HG03460 (cell line): ENCODE data around the gene ZNF184.
"Not testable (repeated sequence)": the region's sequence is repeated elsewhere in the genome, so short reads cannot be mapped to it uniquely, and the experiment has no call there.

Experiments
- ATAC-seq: cut with Tn5 transposase; IDR thresholded peaks from one replicate; pipeline ENCODE4 v1.9.1; 2021; ENCODE audit not compliant: unreplicated experiment

Gene ZNF184

DNA sequence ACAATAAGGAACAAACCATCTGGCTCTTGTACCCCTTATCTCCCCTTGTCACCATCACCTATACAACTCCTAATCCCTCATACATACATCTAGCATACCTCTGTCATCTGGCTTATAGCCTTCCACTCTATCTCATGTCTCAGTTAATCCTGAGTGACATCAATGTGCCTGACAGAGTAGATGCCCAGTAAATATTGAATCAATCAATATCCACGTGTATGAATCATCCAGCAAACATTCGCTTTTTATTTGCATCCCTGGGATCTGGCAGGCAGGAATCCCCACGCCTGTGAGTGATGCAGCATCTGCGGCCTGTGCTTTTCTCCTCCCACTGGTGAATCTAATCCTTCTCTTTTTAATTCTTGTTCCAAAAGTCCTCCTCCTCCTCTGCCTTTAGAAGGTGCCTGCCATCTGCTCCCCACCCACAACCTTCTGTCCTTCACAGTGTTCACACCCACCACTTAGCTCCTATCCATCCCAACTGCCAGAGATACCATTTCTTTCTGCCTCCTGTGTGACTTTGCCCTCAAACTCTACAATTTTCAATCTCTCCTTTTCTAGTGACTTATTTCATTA, 46.8 kb downstream of the ZNF184 start:
- ATAC-seq = no peak

DNA sequence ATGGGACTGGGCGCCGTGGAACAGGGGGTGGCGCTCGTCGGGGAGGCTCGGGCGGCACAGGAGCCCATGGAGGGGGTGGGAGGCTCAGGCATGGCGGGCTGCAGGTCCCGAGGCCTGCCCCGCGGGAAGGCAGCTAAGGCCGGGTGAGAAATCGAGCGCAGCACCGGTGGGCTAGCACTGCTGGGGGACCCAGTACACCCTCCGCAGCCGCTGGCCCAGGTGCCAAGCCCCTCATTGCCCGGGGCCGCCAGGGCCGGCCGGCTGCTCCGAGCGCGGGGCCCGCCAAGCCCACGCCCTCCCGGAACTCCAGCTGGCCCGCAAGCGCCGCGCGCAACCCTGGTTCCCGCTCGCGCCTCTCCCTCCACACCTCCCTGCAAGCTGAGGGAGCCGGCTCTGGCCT, 48.1 kb downstream of the ZNF184 start:
- ATAC-seq = not testable (repeated sequence)

DNA sequence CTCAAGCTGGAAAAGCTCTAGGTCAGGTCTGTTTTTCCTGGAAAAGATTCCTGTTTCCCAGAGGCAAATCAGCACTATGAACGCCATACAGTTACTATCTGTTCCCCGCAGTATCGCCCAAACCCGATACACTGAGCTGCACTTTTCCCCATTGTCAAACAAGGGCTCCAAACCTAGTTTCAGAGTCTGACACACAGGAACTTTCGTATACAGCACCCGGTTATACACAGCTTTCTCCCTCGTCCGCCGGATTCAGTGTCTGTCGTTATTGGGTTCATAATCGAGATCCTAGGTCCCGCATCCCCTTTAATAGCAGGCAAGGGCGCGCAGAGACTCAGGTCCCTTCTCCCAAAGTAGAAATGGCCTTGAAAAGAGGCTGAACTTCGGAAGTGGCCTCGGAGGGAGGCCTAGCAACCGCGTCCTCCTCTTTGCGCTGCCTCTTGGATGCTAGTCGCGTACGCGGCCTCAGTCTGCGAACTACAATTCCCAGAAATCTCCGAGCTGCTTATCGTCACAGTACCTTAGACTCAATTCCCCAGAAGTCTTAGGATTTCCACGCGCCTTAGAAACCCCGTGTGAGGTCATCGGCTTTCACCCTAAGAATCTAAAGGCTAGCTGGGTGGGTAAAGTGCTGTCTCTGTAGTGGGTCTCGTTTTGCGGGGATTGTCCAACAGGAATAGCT, 50.1 kb downstream of the ZNF184 start:
- ATAC-seq = no peak

DNA sequence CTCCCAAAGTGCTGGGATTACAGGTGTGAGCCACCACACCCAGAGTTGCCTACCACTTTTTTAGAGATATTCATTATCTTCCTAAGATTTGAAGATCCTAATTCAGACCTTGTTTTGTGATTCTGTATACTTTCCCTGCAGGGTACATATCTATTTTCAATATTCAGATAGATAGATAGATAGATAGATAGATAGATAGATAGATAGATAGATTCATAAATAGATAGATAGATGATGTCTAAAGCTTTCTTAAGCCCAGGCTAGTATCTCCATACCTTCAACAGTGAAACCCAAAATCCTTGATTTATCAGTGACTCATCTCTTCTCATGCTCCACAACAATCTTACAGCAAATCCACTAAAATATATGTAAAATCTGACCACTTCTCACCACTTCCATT, 53.5 kb downstream of the ZNF184 start:
- no peak for ATAC-seq

DNA sequence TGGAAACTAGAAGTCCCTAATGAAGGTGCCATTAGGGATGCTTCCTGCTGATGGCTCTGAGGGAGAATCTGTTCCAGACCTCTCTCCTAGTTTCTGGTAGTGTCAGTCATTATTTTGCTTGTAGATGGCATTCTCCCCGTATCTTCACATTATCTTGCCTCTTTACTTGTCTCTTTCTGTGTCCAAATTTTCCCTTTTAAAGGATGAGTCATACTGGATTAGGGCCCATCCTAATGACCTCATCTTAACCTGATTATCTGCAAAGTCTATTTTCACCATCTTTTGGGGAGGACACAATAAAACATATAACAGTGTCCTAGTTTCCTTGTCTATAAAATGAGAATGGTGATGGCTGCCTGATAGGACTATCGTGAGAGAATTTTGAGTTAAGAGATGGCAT, 57.0 kb downstream of the ZNF184 start:
- ATAC-seq = no peak

DNA sequence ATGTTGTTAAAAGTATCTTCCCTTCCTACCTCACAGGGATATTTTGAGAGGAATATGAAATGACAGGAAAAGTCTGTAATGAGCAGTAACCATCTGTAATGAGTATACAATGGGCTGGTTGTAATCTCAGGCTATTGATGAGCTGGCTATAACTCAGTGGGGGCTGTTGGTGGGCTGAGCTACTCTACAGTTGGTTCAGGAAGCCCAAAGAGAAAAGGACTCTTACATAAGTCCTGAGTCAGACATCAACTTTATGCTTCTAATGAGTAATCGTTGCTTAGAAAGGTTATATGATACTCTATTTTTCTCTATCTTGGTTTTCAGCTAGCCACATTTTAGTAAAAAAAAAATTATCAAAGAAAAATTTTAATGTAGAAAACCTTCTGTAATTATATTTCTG, 57.9 kb downstream of the ZNF184 start:
- ATAC-seq = no peak

DNA sequence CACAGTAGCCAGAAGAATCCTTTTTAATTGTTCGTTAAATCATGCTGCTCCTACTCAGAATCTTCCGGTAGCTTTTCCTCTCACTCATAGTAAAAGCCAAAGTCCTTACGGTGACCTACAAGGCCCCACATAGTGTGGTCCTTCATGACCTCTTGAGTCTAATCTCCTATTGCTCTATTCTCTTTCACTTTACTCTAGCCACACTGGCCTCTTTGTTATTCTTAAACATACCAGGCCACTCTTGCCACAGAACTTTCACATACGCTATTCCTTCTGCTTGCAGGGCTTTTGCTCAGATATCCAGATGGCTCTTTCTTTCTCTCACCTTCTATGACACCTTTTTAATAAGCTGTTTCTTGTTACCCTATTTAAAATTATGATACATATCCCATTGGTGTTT, 58.6 kb downstream of the ZNF184 start:
- ATAC-seq = no peak

DNA sequence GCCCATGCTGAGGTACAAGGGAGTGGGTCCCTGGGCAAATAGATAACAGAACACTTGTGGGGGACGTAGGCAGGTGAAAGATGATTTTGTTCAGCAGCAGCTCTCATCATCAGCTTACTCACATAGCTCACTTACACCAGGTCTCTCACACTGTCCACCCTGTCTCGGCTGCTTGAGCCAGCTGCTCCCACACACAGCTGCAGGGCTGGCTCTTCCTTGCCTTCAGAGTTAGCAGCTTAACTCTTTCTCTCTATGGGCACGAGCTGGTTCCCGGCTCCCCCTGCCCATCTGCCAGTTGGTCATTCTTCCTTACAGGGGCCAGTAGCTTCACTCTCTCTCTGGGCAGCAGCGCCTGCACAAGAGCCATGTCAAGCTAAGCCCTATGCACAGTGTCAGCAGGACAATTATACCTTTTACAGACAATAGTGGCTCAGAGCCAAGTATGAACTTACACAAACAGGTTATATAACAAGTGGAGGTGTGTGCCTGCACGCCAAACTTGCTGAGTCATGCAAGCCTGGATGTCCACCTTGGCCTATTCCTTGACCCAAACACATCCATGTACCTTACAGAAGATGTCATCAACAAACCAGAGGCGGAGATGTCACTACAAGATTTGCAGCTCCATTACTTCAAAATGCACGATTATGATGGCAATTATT, 65.6 kb downstream of the ZNF184 start:
- ATAC-seq = no peak

DNA sequence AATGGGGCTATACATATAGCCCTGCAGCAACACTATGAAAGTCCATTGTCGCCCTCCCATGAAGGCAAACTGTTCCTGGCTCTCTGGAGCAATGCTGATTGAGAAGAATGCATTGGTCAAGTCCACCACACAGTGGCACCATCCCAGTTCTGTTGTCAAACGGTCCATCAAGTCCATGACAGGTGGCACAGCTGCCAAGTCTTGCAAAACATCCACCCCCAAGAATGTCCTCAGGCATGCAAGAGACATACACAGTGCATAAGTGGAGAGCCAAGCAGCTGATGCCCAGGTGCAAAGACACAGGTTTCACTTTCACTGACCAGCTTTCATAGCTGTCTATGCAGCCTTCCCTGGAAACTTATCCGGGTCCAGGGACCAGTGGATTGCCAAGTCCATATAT, 66.8 kb downstream of the ZNF184 start:
- no peak for ATAC-seq

DNA sequence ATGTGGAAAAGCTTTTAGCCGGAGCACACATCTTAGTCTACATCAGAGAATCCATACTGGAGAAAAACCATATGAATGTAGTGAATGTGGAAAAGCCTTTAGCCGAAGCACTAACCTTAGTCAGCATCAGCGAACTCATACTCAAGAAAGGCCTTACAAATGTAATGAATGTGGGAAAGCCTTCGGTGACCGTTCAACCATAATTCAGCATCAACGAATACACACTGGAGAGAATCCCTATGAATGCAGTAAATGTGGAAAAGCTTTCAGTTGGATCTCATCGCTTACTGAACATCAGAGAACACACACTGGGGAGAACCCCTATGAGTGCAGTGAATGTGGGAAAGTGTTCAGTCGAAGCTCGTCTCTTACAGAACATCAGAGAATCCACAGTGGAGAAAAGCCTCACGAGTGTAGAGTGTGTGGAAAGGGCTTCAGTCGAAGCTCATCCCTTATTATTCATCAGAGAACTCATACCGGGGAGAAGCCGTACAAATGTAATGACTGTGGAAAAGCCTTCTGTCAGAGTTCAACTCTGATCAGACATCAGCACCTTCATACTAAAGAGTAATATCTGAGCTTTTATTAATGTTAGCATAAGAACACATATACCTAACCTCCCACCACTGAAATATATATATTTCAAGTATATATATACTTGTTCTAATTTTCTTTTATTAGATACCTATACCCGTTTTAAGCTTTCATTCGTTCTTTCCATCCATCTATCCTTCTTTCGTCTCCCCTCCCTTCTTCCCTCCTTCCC, 71.8 kb downstream of the ZNF184 start:
- ATAC-seq = no peak
